ENCODE measurements around the gene EHF.

GRCh38 chr11:34601085-34601444 is 19.8 kb upstream of the EHF start:
- TF ChIP-seq CTCF (IDR thresholded peaks at IDR 0.05; ENCODE audit: insufficient read depth, low read length, poor library complexity, severe bottlenecking): no peak
- TF ChIP-seq EZH2phosphoT487 (conservative IDR thresholded peaks at IDR 0.05; ENCODE audit: low read length): no peak
